Measurements from ENCODE around the gene OR1L4.

Gene OR1L4

DNA sequence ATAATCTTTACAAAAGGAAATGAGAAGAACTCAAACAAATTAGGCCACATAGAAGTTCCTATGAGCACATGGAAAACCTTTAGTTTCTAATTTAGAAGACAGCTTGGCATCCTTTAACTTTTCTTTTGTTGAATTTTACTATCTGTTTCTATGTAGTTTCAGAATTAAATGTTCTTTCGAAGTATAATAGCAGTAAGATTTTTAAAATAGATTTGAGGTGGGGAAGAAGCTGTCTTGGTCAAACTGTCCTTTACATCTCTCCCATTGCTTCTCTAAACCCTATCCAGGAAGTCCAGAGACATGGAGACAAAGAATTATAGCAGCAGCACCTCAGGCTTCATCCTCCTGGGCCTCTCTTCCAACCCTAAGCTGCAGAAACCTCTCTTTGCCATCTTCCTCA is at the start of gene OR1L4:
TSS of gene OR1L4 (plus strand) at position 301 of the 400 bp plus-strand sequence. CDS start at position 301, 0 bp downstream.
- in situ Hi-C loops (cut with MboI; ENCODE audit: low sequenced_read_pairs) = no loop called here

- in situ Hi-C loops (cut with MboI; ENCODE audit: low sequenced_read_pairs) = no loop called here
Observed at GRCh38 chr9:122684851-122685250, 38.9 kb upstream of the OR1L4 start.

DNA sequence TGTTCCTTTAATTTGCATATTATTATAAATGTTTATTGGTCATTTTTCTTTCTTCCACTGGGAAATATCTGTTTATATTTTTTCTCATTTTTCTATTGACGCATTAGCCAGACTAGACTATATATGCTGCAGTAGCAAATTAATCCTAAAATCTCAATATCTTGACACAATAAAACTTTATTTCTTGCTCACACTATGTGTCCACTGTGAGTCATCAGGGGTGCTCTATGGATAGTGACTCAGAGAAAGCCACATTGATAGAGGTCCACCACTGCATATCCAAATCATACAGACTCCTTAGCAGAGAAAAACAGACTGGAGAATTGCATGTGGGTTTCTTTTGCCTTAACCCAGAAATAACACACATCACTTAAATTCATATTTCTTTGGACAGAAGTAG is 28.1 kb upstream of the OR1L4 start:
- in situ Hi-C loops (cut with MboI; ENCODE audit: low sequenced_read_pairs) = no loop called here

DNA sequence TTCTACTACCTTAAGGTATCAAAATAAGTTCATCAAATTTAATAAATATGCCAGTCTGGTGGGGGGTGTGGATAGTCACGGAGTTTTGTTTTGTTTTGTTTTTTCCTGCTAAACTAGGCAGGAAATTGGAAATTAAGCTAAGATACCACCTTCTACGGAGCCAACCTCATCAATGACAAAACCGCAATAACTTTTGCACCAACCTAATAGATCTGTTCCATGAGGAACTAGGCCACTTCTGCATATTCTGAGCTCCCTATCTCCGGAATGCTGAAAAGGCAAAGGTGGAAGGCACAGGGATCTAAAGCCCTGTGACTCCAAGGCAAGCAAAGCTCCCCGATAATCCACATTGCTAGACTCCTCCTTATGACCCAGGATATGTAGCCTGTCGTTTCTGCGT is 5.8 kb upstream of the OR1L4 start:
- in situ Hi-C loops (cut with MboI; ENCODE audit: low sequenced_read_pairs) = no loop called here

GRCh38 chr9:122719218-122719617 is 4.6 kb upstream of the OR1L4 start:
- in situ Hi-C loops (cut with MboI; ENCODE audit: low sequenced_read_pairs) = no loop called here

- in situ Hi-C loops (cut with MboI; ENCODE audit: low sequenced_read_pairs) = no loop called here
Observed at GRCh38 chr9:122742003-122742402, 18.2 kb downstream of the OR1L4 start, which contains the start of gene OR1L6. TSS of gene OR1L6 (plus strand) at chr9:122742303. CDS start at chr9:122749848, 7,545 bp downstream.

- in situ Hi-C loops (cut with MboI; ENCODE audit: low sequenced_read_pairs) = no loop called here
Observed at GRCh38 chr9:122754825-122755224, 31.0 kb downstream of the OR1L4 start.

GRCh38 chr9:122767817-122768216 is 44.0 kb downstream of the OR1L4 start:
- in situ Hi-C loops (cut with MboI; ENCODE audit: low sequenced_read_pairs) = no loop called here
